Stimulated activated CD4-positive, alpha-beta T cell treated with anti-CD3 and anti-CD28 coated beads, Interleukin-1b, Interleukin-23, amount 100 ng/mL, for 1 hour (primary cell): ENCODE results near the gene CRY2.

Source experiments
- DNase-seq, 2 donors: peaks; one replicate each; pipeline ENCODE4 v3.0.0-alpha.2; 2020; ENCODE audit warnings: low read depth in 2 of 2

CRY2 gene

GRCh38 chr11:45930951-45931570 is 83.8 kb downstream of the CRY2 start:
- no peak for DNase-seq

DNA sequence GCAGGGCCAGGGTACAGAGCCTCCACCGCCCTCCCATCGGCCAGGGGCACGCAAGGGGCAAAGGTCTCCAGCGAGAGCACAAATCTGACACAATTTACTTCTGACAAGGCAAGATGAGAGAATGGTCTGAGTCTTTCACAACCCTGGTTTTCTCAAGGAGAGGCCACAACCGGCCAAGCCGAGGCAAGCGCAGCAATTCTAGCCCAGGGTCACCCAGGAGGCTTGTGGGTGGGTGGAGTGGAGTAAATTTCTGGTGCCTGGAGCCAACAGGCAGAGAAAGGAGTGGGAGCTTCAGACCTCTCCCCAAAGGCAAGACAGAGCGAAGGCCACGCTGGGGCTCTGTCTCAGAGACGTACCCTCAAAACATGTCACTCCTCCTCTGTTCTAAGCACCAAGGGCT is 84.5 kb downstream of the CRY2 start:
- DNase-seq, result no peak

DNA sequence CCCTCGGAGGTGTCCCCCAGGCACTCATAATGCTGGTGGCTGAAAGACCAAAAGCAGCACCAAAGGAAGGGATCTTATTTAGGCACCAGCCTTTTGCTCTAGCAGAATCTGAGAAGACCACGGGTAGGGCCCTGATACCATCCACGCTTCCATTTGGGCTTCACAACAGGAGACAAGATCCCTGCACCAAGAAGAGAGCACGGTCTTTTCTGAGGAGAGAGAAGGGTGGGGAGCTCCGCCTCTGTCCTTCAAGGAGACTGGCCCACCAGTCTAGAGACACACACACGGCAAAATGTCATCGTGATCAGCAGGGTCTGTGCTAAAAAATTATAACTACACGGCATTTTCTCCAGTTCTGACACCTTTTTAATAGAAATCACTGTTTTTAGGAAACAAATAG is 84.9 kb downstream of the CRY2 start:
- no peak for DNase-seq
